ENCODE data around the gene SYT9.

DNA sequence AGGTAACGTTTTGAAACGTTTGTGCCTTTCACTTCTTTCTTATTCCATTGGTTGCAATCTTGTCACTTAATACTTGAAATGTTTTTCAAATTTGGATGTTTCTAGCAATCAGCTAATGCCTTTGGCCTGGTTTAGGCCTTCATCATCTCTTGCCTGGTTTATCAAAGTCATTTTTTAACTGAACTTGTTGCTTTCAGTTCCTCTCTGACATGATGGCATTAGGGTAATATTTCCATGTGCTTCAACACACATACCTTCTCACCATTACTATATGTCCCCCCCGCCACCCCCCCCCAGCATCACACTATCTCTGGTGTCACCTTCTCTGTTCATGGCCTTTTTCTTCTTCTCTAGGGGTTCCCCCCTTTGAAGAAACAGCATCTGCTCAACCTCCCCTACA, 1.5 kb upstream of the SYT9 start:
- TF ChIP-seq POLR2A (IDR thresholded peaks at IDR 0.05; ENCODE audit: low read depth, low read length) (no peak), EZH2 (IDR thresholded peaks at IDR 0.05; ENCODE audit: borderline replicate concordance, low read depth, low read length, severe bottlenecking) (peak; percentile 2)

Data from endothelial cell of umbilical vein (primary cell).